ENCODE data around the gene PTPRJ.

The PTPRJ gene

GRCh38 chr11:47969401-47969800 is 11.0 kb upstream of the PTPRJ start:
- no peak for DNase-seq (ENCODE audit: low spot score)

- no peak for DNase-seq (ENCODE audit: low spot score)
These were observed 8.9 kb upstream of the PTPRJ start for GRCh38 chr11:47971501-47971900.

- no peak for DNase-seq (ENCODE audit: low spot score)
These were observed 7.2 kb upstream of the PTPRJ start for GRCh38 chr11:47973173-47973572.

GRCh38 chr11:47976931-47977330 is 3.4 kb upstream of the PTPRJ start:
- DNase-seq (ENCODE audit: low spot score), result no peak

- DNase-seq (ENCODE audit: low spot score), result no peak
These were observed 2.7 kb upstream of the PTPRJ start for GRCh38 chr11:47977623-47978022.

GRCh38 chr11:47979378-47980087 is 826 bp upstream of the PTPRJ start:
- DNase-seq (ENCODE audit: low spot score), result no peak

GRCh38 chr11:47980907-47981621 is 705 bp downstream of the PTPRJ start:
- DNase-seq (ENCODE audit: low spot score), result peak; percentile 70

GRCh38 chr11:47981667-47982404 is 1.5 kb downstream of the PTPRJ start:
- no peak for DNase-seq (ENCODE audit: low spot score)

GRCh38 chr11:47982616-47983015 is 2.3 kb downstream of the PTPRJ start:
- DNase-seq (ENCODE audit: low spot score), result no peak

- no peak for DNase-seq (ENCODE audit: low spot score)
These were observed 3.4 kb downstream of the PTPRJ start for GRCh38 chr11:47983464-47984397.

- DNase-seq (ENCODE audit: low spot score), result no peak
These were observed 5.9 kb downstream of the PTPRJ start for GRCh38 chr11:47986219-47986618.

GRCh38 chr11:47986742-47987141 is 6.4 kb downstream of the PTPRJ start:
- DNase-seq (ENCODE audit: low spot score), result no peak

- no peak for DNase-seq (ENCODE audit: low spot score)
These were observed 7.0 kb downstream of the PTPRJ start for GRCh38 chr11:47987310-47987709.

GRCh38 chr11:47987781-47988180 is 7.4 kb downstream of the PTPRJ start:
- no peak for DNase-seq (ENCODE audit: low spot score)

GRCh38 chr11:47989779-47990178 is 9.4 kb downstream of the PTPRJ start:
- DNase-seq (ENCODE audit: low spot score), result no peak

GRCh38 chr11:47991266-47991830 is 11.0 kb downstream of the PTPRJ start:
- DNase-seq (ENCODE audit: low spot score), result no peak

- no peak for DNase-seq (ENCODE audit: low spot score)
These were observed 11.5 kb downstream of the PTPRJ start for GRCh38 chr11:47991894-47992293.

- DNase-seq (ENCODE audit: low spot score), result peak; percentile 61
These were observed 12.8 kb downstream of the PTPRJ start for GRCh38 chr11:47992959-47993820.

- no peak for DNase-seq (ENCODE audit: low spot score)
These were observed 14.1 kb downstream of the PTPRJ start for GRCh38 chr11:47994417-47994816.

- no peak for DNase-seq (ENCODE audit: low spot score)
These were observed 15.0 kb downstream of the PTPRJ start for GRCh38 chr11:47995360-47995769.
